ENCODE measurements around the gene IGF2R. TPM values are rescaled to one million over a fixed set of nuclear protein-coding genes. Genes with fewer than 3 reads are reported as not detected.

IGF2R gene
- total RNA-seq, 5 donors from 2014 or later (not counting 1 experiment from before 2014, with no cell fraction given) = 63.4 to 87.5 (median 70.5) TPM

DNA sequence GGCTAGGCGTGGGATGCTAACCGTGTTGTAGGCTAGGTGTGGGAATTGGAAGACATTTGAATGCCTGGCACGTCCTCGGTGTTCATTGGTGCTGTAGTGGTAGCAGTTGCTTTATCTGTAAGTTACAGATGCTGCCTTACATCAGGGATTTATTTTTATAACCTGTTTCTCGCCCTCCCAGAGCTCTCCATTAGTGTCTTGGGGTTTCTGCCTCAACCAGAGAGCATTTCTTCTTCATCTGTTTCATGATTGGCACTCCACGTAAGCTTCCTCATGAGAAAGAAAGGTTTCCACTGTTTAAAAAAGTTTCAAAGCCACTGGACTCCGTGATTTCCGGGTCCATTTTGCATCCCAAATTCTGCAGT is 9.0 kb downstream of the IGF2R start:
- POLR2A ChIA-PET = interaction anchor here in 1 of 2 donors (0.7 kb wide), 1 partner anchor 118 kb away, joined by 3 read pairs; no protein-coding TSS in a partner anchor

DNA sequence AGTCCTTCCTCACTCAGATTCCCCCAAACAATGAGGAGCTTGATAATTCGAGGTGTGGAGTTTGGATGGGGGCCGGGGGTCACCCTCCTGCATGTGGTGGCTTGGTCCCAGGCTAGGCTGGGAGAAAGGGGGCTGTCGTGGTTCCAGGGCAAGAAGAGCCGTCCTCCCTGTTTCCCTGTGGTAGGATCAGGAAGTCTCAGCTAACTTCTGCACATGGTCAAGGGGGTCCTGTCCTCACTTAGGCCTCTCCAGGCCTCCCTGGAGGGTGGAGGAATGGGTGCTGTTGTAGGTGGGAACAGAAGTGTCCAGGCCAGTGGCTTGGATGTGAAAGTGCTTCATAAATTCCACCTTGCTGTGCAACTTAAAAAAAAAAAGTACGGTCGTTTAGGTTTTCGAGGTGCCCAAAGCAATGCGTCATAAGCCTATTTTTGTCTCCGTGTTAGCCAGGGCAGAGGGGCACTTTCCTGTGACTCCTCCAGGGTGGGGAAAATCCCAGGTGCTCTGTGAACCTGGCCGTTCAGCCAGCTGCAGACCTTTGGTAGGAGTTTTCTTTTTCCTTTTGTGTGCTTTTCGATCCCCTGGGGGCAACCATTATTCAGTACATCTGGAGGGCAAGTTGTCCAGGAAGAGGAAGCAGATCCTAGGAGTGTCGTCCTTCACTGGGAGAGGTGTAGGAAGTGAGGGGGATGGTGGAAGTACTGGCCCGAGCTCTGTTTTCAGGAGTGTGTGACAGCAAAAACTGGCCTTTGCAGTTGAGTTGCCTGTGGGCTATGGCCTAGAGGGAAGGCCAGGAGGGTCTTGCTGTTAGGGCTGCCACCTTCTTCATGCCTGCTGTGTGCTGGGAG is 9.6 kb downstream of the IGF2R start:
- no peaks in the 10 kb centered on the region for H3K9me3 Mint-ChIP-seq
- no peaks in the 10 kb centered on the region for H3K27me3 Mint-ChIP-seq
- ChIA-PET CTCF (interaction anchor here in 1 of 2 donors (0.7 to 0.9 kb wide), 2 partner anchors 39 to 287 kb away, joined by 3 read pairs; no protein-coding TSS in a partner anchor), POLR2A (interaction anchor here in 1 of 2 donors (0.7 kb wide), 1 partner anchor 118 kb away, joined by 3 read pairs; no protein-coding TSS in a partner anchor)
- H3K36me3 Mint-ChIP-seq = no peaks in the 10 kb centered on the region
- H3K4me3 ChIP-seq (ENCODE audit: control insufficient read depth in 1 of 2, extremely low read depth in 1 of 2, low read length in 1 of 2) = peak overlapping the region in 1 of 2 donors; percentile 10
- peak overlapping the region; percentile 89 to 90 for H3K27ac Mint-ChIP-seq
- H3K9me3 ChIP-seq = no peaks in the 10 kb centered on the region
- H3K4me3 Mint-ChIP-seq = peak overlapping the region; percentile 44 to 67 (median 48)
- H3K27me3 ChIP-seq (replicated peaks in 1 of 2; ENCODE audit: control insufficient read depth in 2 of 2, extremely low read depth in 1 of 2, insufficient read depth in 2 of 2, low read length in 1 of 2) = no peaks in the 10 kb centered on the region
- H3K4me1 Mint-ChIP-seq = peaks cover 93 to 97% (median 96%) of the 10 kb centered on the region in 3 donors
- ATAC-seq (replicated peaks in 1 of 4) (peak in 3 of 4 experiments; percentile 5 to 42 (median 8)), DNase-seq (peak in 12 of 35 experiments; percentile 6 to 72 (median 25))
- H3K36me3 ChIP-seq (ENCODE audit: control insufficient read depth in 2 of 2, extremely low read depth in 1 of 2, insufficient read depth in 1 of 2, low read length in 1 of 2) = no peaks in the 10 kb centered on the region
- H3K4me1 ChIP-seq (ENCODE audit: control insufficient read depth in 1 of 2, extremely low read depth in 1 of 2, insufficient read depth in 2 of 2, low read length in 2 of 2) = peaks cover 22 to 76% of the 10 kb centered on the region in 2 experiments
- WGBS (ENCODE audit: insufficient coverage) = 31% methylated on average over 9 of the region's 13 CpGs
- H3K27ac ChIP-seq (ENCODE audit: low read length) = peak overlapping the region; percentile 83

More for the DNA sequence above, 9.0 kb downstream of the IGF2R start:
- H3K4me1 Mint-ChIP-seq = peaks cover 93 to 97% (median 96%) of the 10 kb centered on the region in 3 donors
- WGBS (ENCODE audit: insufficient coverage) = 85% methylated on average over 7 of the region's 8 CpGs
- peaks cover 20 to 72% of the 10 kb centered on the region in 2 experiments for H3K4me1 ChIP-seq (ENCODE audit: control insufficient read depth in 1 of 2, extremely low read depth in 1 of 2, insufficient read depth in 2 of 2, low read length in 2 of 2)
- no peaks in the 10 kb centered on the region for H3K36me3 ChIP-seq (ENCODE audit: control insufficient read depth in 2 of 2, extremely low read depth in 1 of 2, insufficient read depth in 1 of 2, low read length in 1 of 2)
- no peaks in the 10 kb centered on the region for H3K27me3 Mint-ChIP-seq
- no peak overlapping the region for H3K4me3 ChIP-seq (ENCODE audit: control insufficient read depth in 1 of 2, extremely low read depth in 1 of 2, low read length in 1 of 2)
- no peaks in the 10 kb centered on the region for H3K27me3 ChIP-seq (replicated peaks in 1 of 2; ENCODE audit: control insufficient read depth in 2 of 2, extremely low read depth in 1 of 2, insufficient read depth in 2 of 2, low read length in 1 of 2)
- DNase-seq (no peak), ATAC-seq (replicated peaks in 1 of 4) (no peak)
- no peaks in the 10 kb centered on the region for H3K36me3 Mint-ChIP-seq
- no peaks in the 10 kb centered on the region for H3K9me3 ChIP-seq
- peak overlapping the region; percentile 89 to 90 for H3K27ac Mint-ChIP-seq
- H3K4me3 Mint-ChIP-seq = peak overlapping the region in 2 of 3 donors; percentile 44 to 67
- H3K9me3 Mint-ChIP-seq = no peaks in the 10 kb centered on the region
- peak overlapping the region; percentile 83 for H3K27ac ChIP-seq (ENCODE audit: low read length)
- CTCF ChIA-PET = interaction anchor here in 1 of 2 donors (0.9 kb wide), 1 partner anchor 287 kb away, joined by 3 read pairs; no protein-coding TSS in a partner anchor

DNA sequence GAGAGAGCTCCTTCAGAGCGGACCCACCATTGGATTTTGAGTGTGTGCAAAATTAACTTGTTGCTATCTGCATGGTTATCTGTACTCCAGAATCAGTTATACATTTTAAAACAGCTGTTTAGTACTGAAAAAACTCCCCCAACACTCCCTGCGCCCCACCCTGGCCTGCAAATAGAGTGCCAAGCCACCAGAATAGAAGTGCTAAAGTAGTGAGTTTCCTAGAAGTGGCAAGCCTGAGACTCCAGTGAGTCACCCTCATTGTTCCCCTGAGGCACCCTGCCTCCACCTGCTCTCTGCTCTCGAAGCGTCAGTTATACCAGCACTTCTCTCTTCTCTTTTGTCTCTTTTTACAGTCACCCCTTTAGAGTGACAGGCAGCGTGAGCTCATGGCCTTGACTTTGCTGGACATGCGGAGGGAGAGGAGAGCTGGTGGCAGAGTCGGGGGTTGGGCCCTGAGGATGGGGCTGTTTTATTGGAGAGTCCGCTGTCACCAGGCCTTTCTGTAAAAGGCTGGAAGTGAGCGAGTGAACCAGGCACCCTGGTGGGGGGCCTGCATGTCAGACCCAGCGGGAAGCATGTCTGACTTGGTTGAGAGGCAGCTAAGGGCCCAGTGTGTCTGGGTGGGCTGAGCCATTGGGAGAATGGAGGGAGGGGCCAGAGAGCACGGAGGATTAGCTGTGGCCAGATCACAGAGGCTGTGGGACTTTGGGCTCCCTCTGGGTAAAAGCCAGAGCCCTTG is 10.4 kb downstream of the IGF2R start:
- H3K9me3 ChIP-seq = no peaks in the 10 kb centered on the region
- peaks cover 93 to 96% (median 95%) of the 10 kb centered on the region in 3 donors for H3K4me1 Mint-ChIP-seq
- no peaks in the 10 kb centered on the region for H3K36me3 Mint-ChIP-seq
- H3K4me3 Mint-ChIP-seq = peak overlapping the region; percentile 44 to 67 (median 48)
- 85% methylated on average over 3 of the region's 11 CpGs for WGBS (ENCODE audit: insufficient coverage)
- ChIA-PET POLR2A (no interaction called here), CTCF (interaction anchor here in 1 of 2 donors (0.7 kb wide), 1 partner anchor 38 kb away, joined by 3 read pairs; no protein-coding TSS in a partner anchor)
- no peaks in the 10 kb centered on the region for H3K27me3 Mint-ChIP-seq
- H3K4me1 ChIP-seq (ENCODE audit: control insufficient read depth in 1 of 2, extremely low read depth in 1 of 2, insufficient read depth in 2 of 2, low read length in 2 of 2) = peaks cover 28 to 79% of the 10 kb centered on the region in 2 experiments
- DNase-seq = peak in 29 of 35 experiments; percentile 15 to 71 (median 46)
- H3K27ac Mint-ChIP-seq = peak overlapping the region; percentile 89 to 90
- peak overlapping the region in 1 of 2 donors; percentile 10 for H3K4me3 ChIP-seq (ENCODE audit: control insufficient read depth in 1 of 2, extremely low read depth in 1 of 2, low read length in 1 of 2)
- peak overlapping the region; percentile 83 for H3K27ac ChIP-seq (ENCODE audit: low read length)
- H3K9me3 Mint-ChIP-seq = no peaks in the 10 kb centered on the region
- peak; percentile 49 to 83 (median 76) for ATAC-seq (replicated peaks in 1 of 4)
- H3K27me3 ChIP-seq (replicated peaks in 1 of 2; ENCODE audit: control insufficient read depth in 2 of 2, extremely low read depth in 1 of 2, insufficient read depth in 2 of 2, low read length in 1 of 2) = no peaks in the 10 kb centered on the region
- no peaks in the 10 kb centered on the region for H3K36me3 ChIP-seq (ENCODE audit: control insufficient read depth in 2 of 2, extremely low read depth in 1 of 2, insufficient read depth in 1 of 2, low read length in 1 of 2)

DNA sequence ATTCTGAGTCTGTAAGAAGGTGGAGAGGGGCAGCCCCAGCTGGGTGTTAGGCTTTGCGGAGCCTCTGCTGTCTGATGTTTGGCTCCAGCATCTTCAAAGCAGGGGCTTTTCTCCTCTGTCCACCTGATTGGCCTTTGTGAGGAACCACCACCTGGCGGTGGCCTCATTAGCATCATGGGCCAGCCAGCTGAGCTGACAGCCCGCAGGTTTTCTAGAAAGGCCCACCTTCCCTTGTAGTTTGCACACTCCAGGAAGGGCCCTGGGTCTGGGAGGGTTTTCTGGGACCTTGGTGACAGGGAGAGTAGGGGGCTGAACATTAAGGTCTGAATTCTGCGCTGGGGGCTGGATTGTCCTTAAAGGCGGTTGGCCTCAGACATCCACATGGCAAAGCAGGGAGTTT is 11.6 kb downstream of the IGF2R start:
- Mint-ChIP-seq H3K9me3 (no peaks in the 10 kb centered on the region), H3K27ac (peak overlapping the region; percentile 93 to 96), H3K36me3 (no peaks in the 10 kb centered on the region), H3K4me3 (peak overlapping the region in 2 of 3 donors; percentile 72 to 77), H3K27me3 (no peaks in the 10 kb centered on the region), H3K4me1 (peaks cover 88 to 94% (median 92%) of the 10 kb centered on the region in 3 donors)
- POLR2A ChIA-PET = interaction anchor here in 1 of 2 donors (1.1 kb wide), 1 partner anchor 36 kb away, joined by 3 read pairs; no protein-coding TSS in a partner anchor
- no peaks in the 10 kb centered on the region for H3K9me3 ChIP-seq
- WGBS (ENCODE audit: insufficient coverage) = 100% methylated on average over 2 of the region's 5 CpGs
- CTCF ChIA-PET = no interaction called here
- H3K36me3 ChIP-seq (ENCODE audit: control insufficient read depth in 2 of 2, extremely low read depth in 1 of 2, insufficient read depth in 1 of 2, low read length in 1 of 2) = no peaks in the 10 kb centered on the region
- H3K27ac ChIP-seq (ENCODE audit: low read length) = peak overlapping the region; percentile 82
- DNase-seq (no peak), ATAC-seq (replicated peaks in 1 of 4) (no peak)
- H3K27me3 ChIP-seq (replicated peaks in 1 of 2; ENCODE audit: control insufficient read depth in 2 of 2, extremely low read depth in 1 of 2, insufficient read depth in 2 of 2, low read length in 1 of 2) = no peaks in the 10 kb centered on the region
- no peak overlapping the region for H3K4me3 ChIP-seq (ENCODE audit: control insufficient read depth in 1 of 2, extremely low read depth in 1 of 2, low read length in 1 of 2)
- peaks cover 28 to 79% of the 10 kb centered on the region in 2 experiments for H3K4me1 ChIP-seq (ENCODE audit: control insufficient read depth in 1 of 2, extremely low read depth in 1 of 2, insufficient read depth in 2 of 2, low read length in 2 of 2)

DNA sequence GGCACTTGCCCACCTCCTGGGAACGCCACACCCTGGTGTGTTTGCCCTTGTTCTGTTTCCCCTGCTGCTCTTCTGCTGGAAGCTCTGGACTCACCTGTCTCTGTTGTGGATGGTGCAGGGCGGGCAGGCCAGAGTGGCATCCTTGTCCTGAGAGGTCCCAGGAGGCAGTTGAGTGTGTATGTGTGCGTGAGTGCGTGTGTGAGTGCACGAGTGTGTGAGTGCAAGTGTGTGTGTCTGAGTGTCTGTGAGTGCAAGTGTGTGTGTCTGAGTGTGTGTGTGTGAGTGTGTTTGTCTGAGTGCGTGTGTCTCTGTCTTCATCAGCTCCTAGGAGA is 12.2 kb downstream of the IGF2R start:
- Histone ChIP-seq H3K4me1 (ENCODE audit: control insufficient read depth in 1 of 2, extremely low read depth in 1 of 2, insufficient read depth in 2 of 2, low read length in 2 of 2) (peaks cover 28 to 84% of the 10 kb centered on the region in 2 experiments), H3K36me3 (ENCODE audit: control insufficient read depth in 2 of 2, extremely low read depth in 1 of 2, insufficient read depth in 1 of 2, low read length in 1 of 2) (no peaks in the 10 kb centered on the region), H3K4me3 (ENCODE audit: control insufficient read depth in 1 of 2, extremely low read depth in 1 of 2, low read length in 1 of 2) (peak overlapping the region in 1 of 2 donors; percentile 46), H3K9me3 (no peaks in the 10 kb centered on the region), H3K27ac (ENCODE audit: low read length) (peak overlapping the region; percentile 82), H3K27me3 (replicated peaks in 1 of 2; ENCODE audit: control insufficient read depth in 2 of 2, extremely low read depth in 1 of 2, insufficient read depth in 2 of 2, low read length in 1 of 2) (no peaks in the 10 kb centered on the region)
- no peaks in the 10 kb centered on the region for H3K36me3 Mint-ChIP-seq
- 93% methylated on average over 5 of the region's 6 CpGs for WGBS (ENCODE audit: insufficient coverage)
- CTCF ChIA-PET = no interaction called here
- H3K27ac Mint-ChIP-seq = peak overlapping the region; percentile 93 to 96
- H3K27me3 Mint-ChIP-seq = no peaks in the 10 kb centered on the region
- ATAC-seq (replicated peaks in 1 of 4) (no peak), DNase-seq (no peak)
- peaks cover 87 to 96% (median 94%) of the 10 kb centered on the region in 3 donors for H3K4me1 Mint-ChIP-seq
- H3K4me3 Mint-ChIP-seq = peak overlapping the region; percentile 72 to 77 (median 74)
- POLR2A ChIA-PET = interaction anchor here in 1 of 2 donors (0.9 to 1.1 kb wide), 2 partner anchors 11 to 36 kb away, joined by 3 read pairs; no protein-coding TSS in a partner anchor
- H3K9me3 Mint-ChIP-seq = no peaks in the 10 kb centered on the region

All from T-cell (primary cell).